Activated gamma-delta T cell (primary cell): ENCODE results near the gene SAP30BP.

Experiments
- DNase-seq: peaks from one replicate; lab custom pipeline; 2025; lab: John Stamatoyannopoulos, UW

SAP30BP gene

GRCh38 chr17:75688209-75688825 is 21.2 kb downstream of the SAP30BP start:
- DNase-seq = no peak

GRCh38 chr17:75689441-75689873 is 22.3 kb downstream of the SAP30BP start:
- DNase-seq = no peak

GRCh38 chr17:75691371-75691791 is 24.2 kb downstream of the SAP30BP start:
- no peak for DNase-seq

- no peak for DNase-seq
These were observed 24.9 kb downstream of the SAP30BP start for GRCh38 chr17:75691801-75692626.

- DNase-seq = no peak
These were observed 25.8 kb downstream of the SAP30BP start for GRCh38 chr17:75692976-75693375.

GRCh38 chr17:75693500-75694481 is 26.7 kb downstream of the SAP30BP start:
- no peak for DNase-seq

GRCh38 chr17:75694536-75694935 is 27.4 kb downstream of the SAP30BP start:
- no peak for DNase-seq

GRCh38 chr17:75695141-75695829 is 28.1 kb downstream of the SAP30BP start:
- DNase-seq = no peak

GRCh38 chr17:75695830-75696271 is 28.7 kb downstream of the SAP30BP start:
- no peak for DNase-seq

GRCh38 chr17:75697651-75698291 is 30.6 kb downstream of the SAP30BP start:
- no peak for DNase-seq

GRCh38 chr17:75698659-75699058 is 31.5 kb downstream of the SAP30BP start:
- no peak for DNase-seq

- DNase-seq = no peak
These were observed 34.1 kb downstream of the SAP30BP start for GRCh38 chr17:75701288-75701687.

GRCh38 chr17:75703191-75703590 is 36.1 kb downstream of the SAP30BP start:
- DNase-seq = no peak

GRCh38 chr17:75703591-75703990 is 36.5 kb downstream of the SAP30BP start:
- DNase-seq = no peak

GRCh38 chr17:75704963-75705875 is 38.1 kb downstream of the SAP30BP start:
- no peak for DNase-seq

- no peak for DNase-seq
These were observed 39.0 kb downstream of the SAP30BP start for GRCh38 chr17:75706042-75706728.

- no peak for DNase-seq
These were observed 40.0 kb downstream of the SAP30BP start for GRCh38 chr17:75707079-75707571.

- no peak for DNase-seq
These were observed 45.3 kb downstream of the SAP30BP start for GRCh38 chr17:75712446-75712845.

GRCh38 chr17:75719732-75720131 is 52.6 kb downstream of the SAP30BP start:
- no peak for DNase-seq
